H7 (cell line): ENCODE data around the gene SMPDL3B. TPM values are rescaled to one million over a fixed set of nuclear protein-coding genes. Genes with fewer than 3 reads are reported as not detected.

ENCODE experiments used
- DNase-seq: peaks from one replicate; pipeline ENCODE4 v3.0.0; 2012
- H3K27me3 ChIP-seq: 2 replicates; pipeline ENCODE4 v1.6.0; 2011; ENCODE audit warnings: mild to moderate bottlenecking, low read length; ENCODE audit not compliant: control insufficient read depth, insufficient read depth
- H3K36me3 ChIP-seq: replicated peaks from 2 replicates; pipeline ENCODE4 v1.5.1; 2011; ENCODE audit warnings: low read length; ENCODE audit not compliant: control insufficient read depth, insufficient read depth
- H3K4me3 ChIP-seq: 2 replicates; pipeline ENCODE4 v1.5.1; 2011; ENCODE audit warnings: low read depth, mild to moderate bottlenecking, control low read depth, low read length, moderate library complexity; ENCODE audit not compliant: insufficient read depth
- total RNA-seq: library from RNA; depleted of rRNA; stranded (reverse); fragments of >200 nt; shearing (Covaris generic); gene quantifications from 2 replicates; pipeline ENCODE4 v1.2.3, GENCODE V29; 2014

Gene SMPDL3B
- total RNA-seq, 1 experiment from 2014 or later = 14.8 TPM

DNA sequence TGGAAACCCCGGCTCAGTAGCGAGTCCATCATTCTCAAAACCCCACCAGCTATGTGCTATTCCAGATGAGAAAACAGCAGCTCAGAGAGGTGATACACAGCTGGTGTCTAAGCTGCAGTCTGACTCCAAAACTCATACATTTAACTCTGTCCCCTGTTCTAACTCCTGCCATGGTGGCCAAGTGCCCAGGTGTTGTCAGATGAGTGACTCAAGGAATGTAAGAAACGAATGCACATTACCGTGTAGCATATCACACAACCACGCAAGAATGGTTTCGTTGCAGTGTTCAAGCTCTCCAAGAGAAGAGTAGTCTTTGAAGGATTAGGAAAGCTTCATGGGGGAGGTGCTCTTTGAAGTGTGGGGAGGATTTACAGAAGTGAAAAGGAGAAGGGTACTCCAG is 20.3 kb downstream of the SMPDL3B start:
- DNase-seq = no peak
- H3K27me3 ChIP-seq = no peaks in the 10 kb centered on the region
- no peak overlapping the region for H3K4me3 ChIP-seq
- peaks cover 4% of the 10 kb centered on the region for H3K36me3 ChIP-seq

- Histone ChIP-seq H3K36me3 (peaks cover 4% of the 10 kb centered on the region), H3K4me3 (no peak overlapping the region), H3K27me3 (no peaks in the 10 kb centered on the region)
- DNase-seq = no peak
These were observed 22.0 kb downstream of the SMPDL3B start for GRCh38 chr1:27956761-27957160.

- Histone ChIP-seq H3K27me3 (no peaks in the 10 kb centered on the region), H3K4me3 (no peak overlapping the region), H3K36me3 (peaks cover 4% of the 10 kb centered on the region)
- no peak for DNase-seq
These were observed 22.9 kb downstream of the SMPDL3B start for GRCh38 chr1:27957655-27958054.

- peaks cover 4% of the 10 kb centered on the region for H3K36me3 ChIP-seq
- H3K27me3 ChIP-seq = no peaks in the 10 kb centered on the region
- H3K4me3 ChIP-seq = no peak overlapping the region
- DNase-seq = peak; percentile 41
These were observed 23.7 kb downstream of the SMPDL3B start for GRCh38 chr1:27958513-27958912.

DNA sequence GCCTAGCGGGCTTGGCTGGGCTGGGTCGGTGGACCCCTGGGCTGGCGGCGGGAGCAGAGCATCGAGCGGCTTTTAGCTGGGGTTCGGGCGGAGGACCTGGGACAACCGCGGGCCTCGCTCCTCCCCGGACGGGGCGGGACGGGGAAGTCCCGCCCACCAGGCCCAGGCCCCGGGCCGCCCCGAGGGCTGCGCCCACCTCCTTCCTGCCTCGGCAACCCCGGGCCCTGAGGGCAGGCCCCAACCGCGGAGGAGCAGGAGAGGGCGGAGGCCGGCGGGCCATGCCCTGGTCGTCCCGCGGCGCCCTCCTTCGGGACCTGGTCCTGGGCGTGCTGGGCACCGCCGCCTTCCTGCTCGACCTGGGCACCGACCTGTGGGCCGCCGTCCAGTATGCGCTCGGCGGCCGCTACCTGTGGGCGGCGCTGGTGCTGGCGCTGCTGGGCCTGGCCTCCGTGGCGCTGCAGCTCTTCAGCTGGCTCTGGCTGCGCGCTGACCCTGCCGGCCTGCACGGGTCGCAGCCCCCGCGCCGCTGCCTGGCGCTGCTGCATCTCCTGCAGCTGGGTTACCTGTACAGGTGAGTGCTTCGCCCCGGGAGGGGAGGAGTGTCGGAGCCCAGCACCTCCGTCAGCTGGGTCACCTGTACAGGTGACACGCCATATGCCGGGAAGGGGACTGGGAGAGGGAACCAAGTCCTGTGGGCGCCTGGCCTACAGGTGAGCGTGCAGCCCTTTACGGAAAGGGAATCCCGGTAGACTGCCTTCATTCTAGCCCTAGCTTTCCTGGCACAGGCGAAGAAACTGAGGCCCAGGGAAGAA is 25.2 kb downstream of the SMPDL3B start, which contains the start of gene XKR8:
TSS of gene XKR8 (plus strand) at position 182 of the 812 bp plus-strand sequence. CDS start at position 279, 97 bp downstream.
- Histone ChIP-seq H3K36me3 (peaks cover 2% of the 10 kb centered on the region), H3K4me3 (peak within 1 kb of the TSS; percentile 84)
- peak; percentile 99 for DNase-seq

DNA sequence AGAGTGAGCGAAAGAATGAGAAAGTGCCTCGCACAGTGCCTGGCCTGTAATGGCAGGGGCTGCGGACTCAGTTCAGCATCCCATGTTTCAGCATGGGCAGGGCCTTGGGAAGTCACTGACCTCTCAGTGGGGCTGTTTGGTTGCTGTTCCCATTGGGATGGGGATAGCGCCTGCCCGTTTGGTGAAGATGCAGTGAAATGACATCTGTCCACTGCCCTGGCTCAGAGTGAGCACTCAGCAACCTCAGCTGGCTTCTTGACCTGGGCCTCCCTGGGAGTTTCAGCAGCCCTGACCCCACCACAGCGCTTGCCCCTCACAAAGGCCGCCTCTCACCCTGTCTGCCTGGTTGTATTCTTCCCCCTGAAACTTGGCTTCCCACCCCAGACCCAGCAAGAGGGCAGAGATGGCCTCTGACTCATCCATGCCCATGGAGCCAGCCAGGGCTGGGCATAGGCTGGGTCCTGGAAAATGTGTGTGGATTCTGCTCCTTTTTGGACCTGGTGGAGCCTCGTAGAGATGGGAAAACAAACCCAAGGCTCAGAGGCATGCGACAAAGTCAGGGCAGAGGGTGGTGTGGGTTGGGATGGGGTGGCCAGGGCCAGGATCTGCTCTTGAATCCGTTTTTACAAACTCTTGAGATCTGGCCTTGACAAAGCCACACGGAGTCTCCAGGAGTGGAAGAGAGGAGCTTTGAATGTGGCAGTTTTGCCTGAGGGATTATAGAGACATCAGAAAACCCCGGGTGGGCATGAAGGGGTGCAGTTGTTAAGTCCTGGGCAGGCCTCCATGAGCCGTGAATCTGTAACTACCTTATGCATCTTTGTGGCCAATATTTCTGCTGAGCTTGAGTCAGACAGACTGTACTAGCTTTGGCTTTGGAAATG is 26.2 kb downstream of the SMPDL3B start:
- Histone ChIP-seq H3K4me3 (peak overlapping the region; percentile 84), H3K27me3 (no peaks in the 10 kb centered on the region), H3K36me3 (peaks cover 2% of the 10 kb centered on the region)
- peak; percentile 60 for DNase-seq

More for the DNA sequence above, 25.2 kb downstream of the SMPDL3B start, which contains the start of gene XKR8:
- H3K27me3 ChIP-seq = no peaks in the 10 kb centered on the region

GRCh38 chr1:27961646-27962221 is 26.9 kb downstream of the SMPDL3B start:
- Histone ChIP-seq H3K27me3 (no peaks in the 10 kb centered on the region), H3K4me3 (no peak overlapping the region), H3K36me3 (no peaks in the 10 kb centered on the region; the same call in none of the 2 replicates)
- DNase-seq = peak; percentile 74

DNA sequence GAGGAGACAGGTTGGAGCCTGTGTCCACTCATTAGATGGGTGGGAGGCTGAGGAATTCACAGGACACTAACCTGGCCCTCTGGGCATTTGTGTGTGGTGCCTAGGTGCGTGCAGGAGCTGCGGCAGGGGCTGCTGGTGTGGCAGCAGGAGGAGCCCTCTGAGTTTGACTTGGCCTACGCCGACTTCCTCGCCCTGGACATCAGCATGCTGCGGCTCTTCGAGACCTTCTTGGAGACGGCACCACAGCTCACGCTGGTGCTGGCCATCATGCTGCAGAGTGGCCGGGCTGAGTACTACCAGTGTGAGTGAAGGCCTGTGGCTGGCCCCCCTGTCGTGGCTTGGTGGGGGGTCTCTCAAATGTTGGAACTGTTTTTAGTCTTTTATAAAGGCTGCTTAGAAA is 28.6 kb downstream of the SMPDL3B start:
- no peaks in the 10 kb centered on the region for H3K27me3 ChIP-seq
- H3K36me3 ChIP-seq = peaks cover 2% of the 10 kb centered on the region
- H3K4me3 ChIP-seq = no peak overlapping the region
- DNase-seq = no peak

GRCh38 chr1:27966402-27967105 is 31.8 kb downstream of the SMPDL3B start:
- no peaks in the 10 kb centered on the region for H3K27me3 ChIP-seq
- peaks cover 2% of the 10 kb centered on the region for H3K36me3 ChIP-seq
- no peak overlapping the region for H3K4me3 ChIP-seq
- DNase-seq = peak; percentile 41

GRCh38 chr1:27967106-27967883 is 32.5 kb downstream of the SMPDL3B start:
- no peak overlapping the region for H3K4me3 ChIP-seq
- peaks cover 2% of the 10 kb centered on the region for H3K36me3 ChIP-seq
- DNase-seq = no peak
- H3K27me3 ChIP-seq = no peaks in the 10 kb centered on the region

- Histone ChIP-seq H3K36me3 (peaks cover 2% of the 10 kb centered on the region), H3K4me3 (no peak overlapping the region), H3K27me3 (no peaks in the 10 kb centered on the region)
- no peak for DNase-seq
These were observed 33.2 kb downstream of the SMPDL3B start for GRCh38 chr1:27967884-27968466.

DNA sequence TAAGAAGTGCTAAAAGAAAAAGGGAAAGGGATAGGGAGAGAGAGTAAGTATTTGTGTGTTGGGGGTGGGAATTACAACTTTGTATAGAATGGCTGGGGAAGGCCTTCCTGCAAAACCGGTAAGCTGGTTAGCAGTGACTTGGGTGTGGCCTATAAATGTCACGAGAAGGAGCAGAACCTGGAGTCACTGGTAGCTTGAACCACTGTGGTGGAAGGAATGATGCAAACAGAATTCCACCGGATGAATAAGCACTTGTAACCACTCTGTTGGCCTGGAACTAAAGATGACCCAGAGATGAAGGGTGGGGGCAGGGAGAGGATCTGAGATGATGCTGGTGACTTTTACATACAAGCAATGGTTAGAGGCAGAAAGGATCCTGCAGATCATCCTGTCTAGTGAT is 33.9 kb downstream of the SMPDL3B start:
- DNase-seq = no peak
- Histone ChIP-seq H3K36me3 (peaks cover 2% of the 10 kb centered on the region), H3K4me3 (no peak overlapping the region), H3K27me3 (no peaks in the 10 kb centered on the region)

GRCh38 chr1:27970401-27970800 is 35.6 kb downstream of the SMPDL3B start:
- Histone ChIP-seq H3K4me3 (no peak overlapping the region), H3K36me3 (peaks cover 5% of the 10 kb centered on the region), H3K27me3 (no peaks in the 10 kb centered on the region)
- DNase-seq = no peak
